22Rv1 (cell line): ENCODE data around the gene POU5F1.

Experiments used
- CTCF ChIP-seq: fragments of 450-650 bp; IDR thresholded peaks from 2 replicates; pipeline ENCODE4 v1.5.1; 2017; ENCODE audit warnings: mild to moderate bottlenecking
- ZFX ChIP-seq: fragments of 450-650 bp; IDR thresholded peaks from 2 replicates; pipeline ENCODE4 v1.6.1; 2017; ENCODE audit warnings: antibody characterized with exemption, borderline replicate concordance

GRCh38 chr6:31157513-31158139 lies 12.9 kb downstream of the POU5F1 start, which contains the start of gene CCHCR1:
- TF ChIP-seq CTCF = no peak
- no peak for TF ChIP-seq ZFX
